Lung (tissue), 12 donors: ENCODE data around the gene SAFB2. TPM values are rescaled to one million over a fixed set of nuclear protein-coding genes. Genes with fewer than 3 reads are reported as not detected.

ENCODE experiments used
- ATAC-seq: fragments of 200-7000 bp; cut with Tn5 transposase; one replicate; pipeline ENCODE4 v1.9.1; 2020; ENCODE audit warnings: moderate number of reproducible peaks; ENCODE audit not compliant: insufficient read depth, low FRiP score
- DNase-seq, 3 donors: peaks; one replicate each; pipeline ENCODE4 v3.0.0-alpha.2; 2013 to 2017
- H3K27ac ChIP-seq, 2 donors: one replicate each; pipeline ENCODE4 v1.5.1; 2013; ENCODE audit warnings: mild to moderate bottlenecking in 2 of 2, moderate library complexity in 2 of 2, control low read depth in 1 of 2, inconsistent platforms in 1 of 2, low read depth in 1 of 2, low read length in 1 of 2
- H3K27me3 ChIP-seq, 3 donors: one replicate each; pipeline ENCODE4 v1.5.1; 2013; ENCODE audit warnings: low read length in 2 of 3; ENCODE audit not compliant: control insufficient read depth in 3 of 3, insufficient read depth in 3 of 3
- H3K36me3 ChIP-seq, 4 donors: one replicate each; pipeline ENCODE4 v1.5.1; 2013; ENCODE audit warnings: low read length in 4 of 4, mild to moderate bottlenecking in 1 of 4, moderate library complexity in 1 of 4; ENCODE audit not compliant: control insufficient read depth in 4 of 4, insufficient read depth in 4 of 4
- H3K4me1 ChIP-seq, 5 donors: one replicate each; pipeline ENCODE4 v1.5.1; 2013; ENCODE audit warnings: low read length in 5 of 5, mild to moderate bottlenecking in 2 of 5, moderate library complexity in 1 of 5; ENCODE audit not compliant: control insufficient read depth in 5 of 5, insufficient read depth in 5 of 5
- H3K4me3 ChIP-seq: one replicate; pipeline ENCODE4 v1.5.1; 2013; ENCODE audit warnings: mild to moderate bottlenecking, control low read depth, moderate library complexity
- H3K9ac ChIP-seq, 2 donors: one replicate each; pipeline ENCODE4 v1.5.1; 2013; ENCODE audit warnings: low read length in 2 of 2, control low read depth in 1 of 2; ENCODE audit not compliant: insufficient read depth in 1 of 2
- H3K9me3 ChIP-seq, 4 donors: one replicate each; pipeline ENCODE4 v1.5.1; 2013; ENCODE audit warnings: low read length in 3 of 4, mild to moderate bottlenecking in 1 of 4, moderate library complexity in 1 of 4; ENCODE audit not compliant: control insufficient read depth in 4 of 4, insufficient read depth in 3 of 4
- WGBS, 2 donors: extraction: QIAGEN DNeasy Blood & Tissue Kit; methylation state at CpG; one replicate each; pipeline ENCODE4 v1.1.7; 2013; 5-methylcytosine and 5-hydroxymethylcytosine counted together
- polyA plus RNA-seq, 2 donors: library from polyadenylated mRNA; stranded (reverse); fragments of 200-250 nt; gene quantifications; one replicate each; pipeline ENCODE4 v1.2.1, GENCODE V29; 2013
- total RNA-seq, 2 donors: library from RNA; depleted of rRNA in 1 of 2; stranded (reverse); fragments of >200 nt in 1 of 2; gene quantifications; one replicate each; pipeline ENCODE4 v1.2.1, GENCODE V29; 2014 to 2021
- TF ChIP-seq, protein P1 (sequence below): IDR thresholded peaks from 2 replicates; pipeline ENCODE4 v1.5.1; 2012; ENCODE audit warnings: mild to moderate bottlenecking; ENCODE audit errors: control extremely low read depth, extremely low read depth
- donor health status: control.
- donor health status: control.
- donor health status: Bipolar disorder and iron deficiency.
- donor health status: healthy.
- donor health status: DM: yes; HTN: yes; CAD: no.

The SAFB2 gene
- total and polyA plus RNA-seq, 4 donors: 39.7 to 88.6 (median 68.5) TPM

GRCh38 chr19:5667751-5668271 is 45.2 kb upstream of the SAFB2 start:
- no peak overlapping the region for H3K9ac ChIP-seq
- no peak overlapping the region for H3K4me3 ChIP-seq
- H3K9me3 ChIP-seq: no peaks in the 10 kb centered on the region
- TF ChIP-seq, protein P1, sequence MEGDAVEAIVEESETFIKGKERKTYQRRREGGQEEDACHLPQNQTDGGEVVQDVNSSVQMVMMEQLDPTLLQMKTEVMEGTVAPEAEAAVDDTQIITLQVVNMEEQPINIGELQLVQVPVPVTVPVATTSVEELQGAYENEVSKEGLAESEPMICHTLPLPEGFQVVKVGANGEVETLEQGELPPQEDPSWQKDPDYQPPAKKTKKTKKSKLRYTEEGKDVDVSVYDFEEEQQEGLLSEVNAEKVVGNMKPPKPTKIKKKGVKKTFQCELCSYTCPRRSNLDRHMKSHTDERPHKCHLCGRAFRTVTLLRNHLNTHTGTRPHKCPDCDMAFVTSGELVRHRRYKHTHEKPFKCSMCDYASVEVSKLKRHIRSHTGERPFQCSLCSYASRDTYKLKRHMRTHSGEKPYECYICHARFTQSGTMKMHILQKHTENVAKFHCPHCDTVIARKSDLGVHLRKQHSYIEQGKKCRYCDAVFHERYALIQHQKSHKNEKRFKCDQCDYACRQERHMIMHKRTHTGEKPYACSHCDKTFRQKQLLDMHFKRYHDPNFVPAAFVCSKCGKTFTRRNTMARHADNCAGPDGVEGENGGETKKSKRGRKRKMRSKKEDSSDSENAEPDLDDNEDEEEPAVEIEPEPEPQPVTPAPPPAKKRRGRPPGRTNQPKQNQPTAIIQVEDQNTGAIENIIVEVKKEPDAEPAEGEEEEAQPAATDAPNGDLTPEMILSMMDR: no peak
- DNase-seq (no peak), ATAC-seq (no peak)
- H3K36me3 ChIP-seq: peaks cover 37 to 68% (median 42%) of the 10 kb centered on the region in 4 donors
- no peaks in the 10 kb centered on the region for H3K4me1 ChIP-seq
- WGBS, 2 donors: 90 to 93% methylated on average over 22 of the region's 22 CpGs
- no peak overlapping the region for H3K27ac ChIP-seq
- no peaks in the 10 kb centered on the region for H3K27me3 ChIP-seq

- Histone ChIP-seq H3K36me3 (peaks cover 41 to 72% (median 46%) of the 10 kb centered on the region in 4 donors), H3K9me3 (no peaks in the 10 kb centered on the region), H3K4me3 (no peak overlapping the region), H3K27me3 (no peaks in the 10 kb centered on the region), H3K4me1 (no peaks in the 10 kb centered on the region), H3K27ac (no peak overlapping the region), H3K9ac (no peak overlapping the region)
- DNase-seq (no peak), ATAC-seq (no peak)
- WGBS, 2 donors: 93% methylated on average over 26 of the region's 26 CpGs
- TF ChIP-seq, protein P1: no peak
Observed at GRCh38 chr19:5666921-5667610, 44.5 kb upstream of the SAFB2 start.

DNA sequence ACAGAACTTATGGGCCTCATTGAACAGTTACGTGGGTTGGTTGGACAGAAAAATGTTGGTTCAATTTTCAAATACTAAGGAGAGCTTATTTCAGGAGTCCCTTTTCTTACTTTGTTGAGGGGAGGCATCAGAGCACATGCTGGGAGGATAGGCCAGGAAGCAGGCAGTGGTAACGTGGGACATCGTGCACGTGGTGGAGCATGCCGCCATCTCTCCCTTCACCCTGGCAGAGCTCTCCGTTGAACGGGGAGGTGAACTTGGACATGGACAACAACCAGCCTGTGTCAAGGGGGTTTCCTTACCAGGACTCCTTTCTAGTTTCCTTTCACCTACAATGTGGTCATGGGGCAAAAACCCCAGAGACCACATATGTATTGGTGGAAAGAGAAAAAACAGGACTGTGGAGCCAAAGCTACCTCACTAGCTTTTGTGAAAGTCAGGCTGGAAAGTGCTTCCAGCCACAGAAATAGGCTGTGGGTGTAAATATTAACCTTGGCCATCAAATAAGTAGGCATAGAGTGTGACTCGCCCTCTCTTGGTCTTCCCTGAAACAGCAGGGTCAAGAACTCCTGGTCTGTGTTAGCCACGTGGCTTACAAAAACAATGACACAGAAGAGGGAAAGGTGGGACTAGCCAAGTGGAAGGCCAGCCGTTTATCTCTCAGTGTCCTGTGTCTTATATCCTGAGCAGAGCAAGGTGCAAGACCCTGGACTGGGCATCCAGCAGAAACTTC is 43.4 kb upstream of the SAFB2 start:
- WGBS, 2 donors: 82 to 85% methylated on average over 10 of the region's 10 CpGs
- Histone ChIP-seq H3K4me1 (no peaks in the 10 kb centered on the region), H3K9ac (no peak overlapping the region), H3K27me3 (no peaks in the 10 kb centered on the region), H3K27ac (no peak overlapping the region), H3K4me3 (no peak overlapping the region), H3K36me3 (peaks cover 44 to 77% (median 49%) of the 10 kb centered on the region in 4 donors), H3K9me3 (no peaks in the 10 kb centered on the region)
- TF ChIP-seq, protein P1: no peak
- ATAC-seq (no peak), DNase-seq (no peak)
